SHP77 (cell line): Measurements from ENCODE around the gene CNTNAP4.

Experiments
- DNase-seq, 2 experiments: peaks; one replicate each; lab custom pipeline; 2025; lab: John Stamatoyannopoulos, UW

CNTNAP4 gene

GRCh38 chr16:76309639-76310335 is 32.6 kb downstream of the CNTNAP4 start:
- no peak for DNase-seq

DNA sequence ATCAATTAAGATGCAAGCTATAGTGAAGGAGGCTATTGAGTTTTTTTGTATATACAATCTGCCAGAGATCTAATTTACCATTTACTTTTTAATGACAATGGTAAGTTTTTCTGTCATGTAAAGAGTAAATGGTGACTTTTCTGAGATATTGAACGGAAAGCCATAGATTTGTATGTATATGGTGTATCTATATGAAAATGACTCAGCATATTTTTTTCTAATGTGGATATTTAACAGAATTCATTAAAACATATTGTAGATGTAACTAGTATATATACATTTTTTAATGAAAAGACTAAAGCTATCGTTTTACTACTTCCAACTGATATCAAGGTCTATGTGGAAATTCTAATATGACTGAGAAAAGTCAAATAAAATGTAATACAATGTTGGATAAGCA is 34.1 kb downstream of the CNTNAP4 start:
- no peak for DNase-seq

DNA sequence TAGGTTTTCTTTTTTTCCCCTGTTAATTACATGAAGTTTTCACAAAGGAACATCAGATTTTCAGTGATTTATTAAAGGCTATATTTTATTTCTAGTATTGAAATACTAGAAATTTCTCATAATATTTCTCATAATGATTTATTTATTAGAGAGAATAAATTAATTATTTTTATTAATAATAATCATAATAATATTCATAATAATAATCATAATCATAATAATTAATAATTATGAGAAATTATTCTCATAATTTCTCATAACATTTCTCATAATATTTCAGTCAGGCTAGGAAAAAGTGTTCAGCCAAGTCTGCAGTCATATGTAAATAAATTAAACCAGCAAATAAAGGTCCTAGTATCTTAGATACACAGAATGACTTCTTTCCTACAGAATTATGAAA is 41.4 kb downstream of the CNTNAP4 start:
- DNase-seq, result no peak

- no peak for DNase-seq
These were observed 51.9 kb downstream of the CNTNAP4 start for GRCh38 chr16:76329106-76329505.

- DNase-seq, result no peak
These were observed 58.2 kb downstream of the CNTNAP4 start for GRCh38 chr16:76335180-76335974.

DNA sequence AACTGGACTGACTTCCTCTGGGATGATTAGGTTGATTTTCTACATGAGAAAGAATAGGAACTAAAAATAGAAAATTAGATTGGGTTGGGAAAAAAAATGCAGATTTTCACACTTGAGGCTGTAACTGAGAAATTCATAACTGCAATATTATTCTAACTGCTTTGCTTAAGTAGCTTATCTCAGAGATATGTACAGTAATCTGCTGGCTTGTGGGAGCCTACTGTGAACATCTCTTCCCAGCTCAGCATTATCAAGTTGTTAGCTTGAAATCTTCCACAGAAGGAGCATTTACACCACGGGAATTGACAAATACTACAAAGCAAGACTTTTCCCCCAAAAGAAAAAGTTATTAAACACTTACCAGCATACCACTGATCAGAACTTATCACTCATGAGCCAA is 58.9 kb downstream of the CNTNAP4 start:
- no peak for DNase-seq

- DNase-seq, result no peak
These were observed 61.3 kb downstream of the CNTNAP4 start for GRCh38 chr16:76338472-76338871.

DNA sequence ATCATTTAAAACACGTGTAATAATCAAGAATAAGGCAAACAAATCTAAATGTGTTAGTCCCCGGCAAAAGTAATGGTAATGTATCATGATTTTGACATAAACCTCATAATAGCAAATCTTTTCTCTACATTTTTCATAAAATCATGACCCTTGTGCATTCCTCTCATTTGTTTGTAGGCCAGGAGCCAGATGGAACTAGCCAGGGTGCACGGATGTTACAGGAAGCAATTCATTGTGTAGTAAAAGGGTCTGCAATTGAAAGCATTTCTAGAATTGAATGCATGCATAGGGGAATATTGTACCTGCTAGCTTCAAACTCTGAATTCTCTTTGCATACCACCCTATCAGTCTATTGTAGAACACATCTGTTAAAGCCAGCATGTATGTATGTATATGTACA is 66.6 kb downstream of the CNTNAP4 start:
- DNase-seq, result no peak

DNA sequence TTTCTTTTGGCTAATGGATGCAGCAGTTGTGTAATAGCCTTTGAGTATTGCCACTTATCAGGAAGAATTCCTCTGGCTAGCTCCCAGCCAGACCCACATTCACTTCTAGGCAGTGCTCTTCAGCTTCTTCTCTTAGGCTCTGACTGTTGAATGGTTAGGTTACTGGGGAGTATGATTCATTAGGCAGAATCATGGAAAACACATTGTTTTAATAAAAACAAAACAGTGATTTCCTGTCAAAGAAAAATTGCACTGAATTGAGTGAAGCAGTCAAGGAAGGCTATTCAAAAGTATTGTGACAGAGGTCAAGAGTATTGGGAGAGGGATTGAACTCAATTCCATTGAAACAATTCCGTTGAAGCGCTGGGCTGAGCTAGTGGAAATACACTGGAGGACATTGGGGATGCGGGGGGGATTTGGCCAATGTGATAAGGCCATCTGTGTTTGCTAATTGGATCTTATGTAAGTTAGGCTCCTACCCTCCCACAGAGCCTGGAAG is 68.0 kb downstream of the CNTNAP4 start:
- DNase-seq, result no peak

- no peak for DNase-seq
These were observed 69.0 kb downstream of the CNTNAP4 start for GRCh38 chr16:76346210-76346609.

- no peak for DNase-seq
These were observed 74.2 kb downstream of the CNTNAP4 start for GRCh38 chr16:76351441-76351840.

GRCh38 chr16:76360404-76360803 is 83.2 kb downstream of the CNTNAP4 start:
- no peak for DNase-seq

DNA sequence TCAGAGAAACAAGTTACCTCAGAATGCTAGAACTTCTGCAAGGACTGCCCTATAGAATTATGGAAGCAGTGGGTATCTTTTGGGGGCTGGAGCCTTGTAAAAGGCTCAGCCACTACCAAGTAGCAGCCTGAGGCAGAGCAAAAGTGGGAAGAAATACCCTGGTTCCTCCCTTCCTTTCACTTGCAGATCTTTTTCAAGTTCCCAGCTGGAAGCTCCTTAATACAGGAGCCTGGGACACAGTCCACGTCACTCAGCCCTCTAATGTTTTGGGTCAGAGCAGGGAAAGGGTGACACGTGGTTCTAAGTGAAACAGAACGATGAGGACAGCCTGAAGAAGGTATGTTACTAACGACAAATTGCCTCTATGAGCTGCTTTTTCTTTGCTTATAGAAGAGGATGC is 93.1 kb downstream of the CNTNAP4 start:
- no peak for DNase-seq

- DNase-seq, result no peak
These were observed 94.2 kb downstream of the CNTNAP4 start for GRCh38 chr16:76371441-76371840.

DNA sequence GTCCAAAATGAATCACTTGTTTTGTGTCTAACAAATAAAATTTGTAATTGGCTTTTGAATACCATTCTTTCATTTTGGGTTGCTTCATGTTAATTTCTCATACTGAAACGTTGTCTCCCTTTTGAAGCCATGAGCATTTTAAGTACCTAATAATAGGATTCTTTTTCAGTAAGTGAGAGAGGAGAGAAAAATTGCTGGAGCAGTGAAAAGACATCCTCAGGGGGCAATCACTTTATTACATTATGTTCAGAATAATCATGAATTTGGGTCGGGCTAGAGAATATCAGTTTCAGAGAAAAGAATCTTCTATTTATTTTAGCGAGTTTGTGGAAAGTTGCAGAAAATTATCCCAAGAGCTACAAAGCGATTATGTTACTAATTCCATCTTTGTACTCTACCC is 96.8 kb downstream of the CNTNAP4 start:
- no peak for DNase-seq

DNA sequence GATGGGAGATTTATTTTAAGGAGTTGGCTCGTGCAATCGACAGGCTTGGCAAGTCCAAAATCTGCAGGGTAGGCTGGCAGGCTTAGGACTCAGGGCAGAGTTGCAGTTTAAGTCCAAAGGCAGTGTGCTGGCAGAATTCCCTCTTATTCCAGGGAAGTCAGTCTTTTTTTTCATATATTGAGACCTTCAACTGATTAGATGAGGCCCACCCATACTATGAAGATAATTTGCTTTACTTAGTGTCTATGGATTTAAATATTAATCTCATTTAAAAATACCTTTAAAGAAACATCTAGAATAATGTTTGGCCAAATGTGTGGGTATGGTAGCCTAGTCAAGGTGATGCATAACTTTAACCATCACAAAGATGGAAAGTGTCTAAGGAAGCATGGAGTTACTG is 99.8 kb downstream of the CNTNAP4 start:
- no peak for DNase-seq

- DNase-seq, result no peak
These were observed 100.8 kb downstream of the CNTNAP4 start for GRCh38 chr16:76378020-76378419.

DNA sequence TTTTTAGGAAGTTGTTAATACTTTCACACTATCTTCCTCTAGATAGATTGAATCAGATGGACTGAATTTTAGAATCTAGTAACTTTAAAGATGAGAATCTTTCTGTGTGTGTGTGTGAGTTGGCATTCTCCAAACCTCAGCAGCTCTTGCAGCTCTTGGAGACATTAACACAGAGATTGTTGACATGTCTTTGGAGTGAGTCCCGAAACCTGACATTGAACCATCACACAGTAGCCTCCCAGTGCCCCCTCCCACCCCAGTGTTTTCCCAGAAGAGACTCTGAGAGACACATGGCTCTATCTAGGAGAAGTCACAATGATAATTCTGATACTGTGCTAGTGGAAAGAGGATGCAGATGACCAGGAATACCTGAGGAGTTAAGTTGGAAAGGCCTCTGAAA is 103.9 kb downstream of the CNTNAP4 start:
- DNase-seq, result no peak

GRCh38 chr16:76385601-76386230 is 108.5 kb downstream of the CNTNAP4 start:
- DNase-seq, result no peak

DNA sequence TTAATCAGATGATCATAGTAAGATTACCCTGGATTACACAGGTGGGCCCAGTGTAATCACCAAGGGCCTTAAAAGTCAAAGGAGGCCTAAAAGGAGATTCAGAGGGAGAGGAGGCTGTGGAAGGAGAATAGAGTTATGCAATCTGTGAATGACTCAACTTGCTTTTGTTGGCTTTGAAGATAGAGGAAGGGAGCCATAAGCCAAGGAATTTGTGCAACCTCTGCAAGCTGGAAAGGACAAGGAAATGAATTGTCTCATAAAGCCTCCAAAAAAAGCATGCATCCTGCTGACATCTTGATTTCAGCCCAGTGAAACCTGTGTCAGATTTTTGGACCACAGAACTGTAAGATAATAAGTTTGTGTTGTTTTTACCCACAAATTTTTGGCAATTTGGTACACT is 109.6 kb downstream of the CNTNAP4 start:
- DNase-seq, result no peak

- DNase-seq, result no peak
These were observed 110.8 kb downstream of the CNTNAP4 start for GRCh38 chr16:76387994-76388393.

DNA sequence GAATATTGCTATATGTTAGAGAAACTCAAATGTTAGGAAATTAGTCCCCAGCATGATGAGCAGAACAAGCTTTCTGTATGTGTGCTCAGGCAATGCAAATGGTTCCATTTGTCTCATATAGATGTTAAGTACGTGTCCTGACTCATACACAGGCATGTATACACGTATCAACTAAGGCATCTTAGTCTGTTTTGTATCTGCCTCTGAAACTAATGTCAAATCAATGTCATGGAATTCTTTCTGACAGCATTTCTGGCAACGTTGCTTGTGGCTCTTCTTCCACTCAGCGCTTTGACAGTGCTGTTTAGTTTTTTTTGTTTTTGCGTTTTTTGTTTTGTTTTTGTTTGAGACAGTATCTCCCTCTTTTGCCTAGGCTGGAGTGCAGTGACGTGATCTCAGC is 111.9 kb downstream of the CNTNAP4 start:
- no peak for DNase-seq

- no peak for DNase-seq
These were observed 113.3 kb downstream of the CNTNAP4 start for GRCh38 chr16:76390476-76390875.
